A673 (cell line): ENCODE measurements around the gene CDK11B. TPM values are rescaled to one million over a fixed set of nuclear protein-coding genes. Genes with fewer than 3 reads are reported as not detected.

Experiments
- BruUV-seq: library from RNA; stranded (reverse); fragments of 400-500 nt; replicated peaks from 2 replicates; lab custom pipeline; 2021; lab: Mats Ljungman, UMichigan
- CTCF ChIA-PET: fragments of 300-600 bp; sonication (Branson Sonifier 250); formaldehyde crosslinking; loops from one replicate; lab custom pipeline; 2022; ENCODE audit warnings: antibody characterized with exemption; lab: Charles Lee
- POLR2A ChIA-PET: fragments of 300-600 bp; sonication (Branson Sonifier 250); formaldehyde crosslinking; loops from one replicate; lab custom pipeline; 2022; ENCODE audit warnings: antibody characterized with exemption; ENCODE audit not compliant: low non-redundant PET; lab: Charles Lee
- DNase-seq: peaks from one replicate; pipeline ENCODE4 v3.0.0-alpha.2; 2015; ENCODE audit warnings: low spot score
- H3K27ac ChIP-seq: fragments of 200-600 bp; sonication (generic); 2 replicates; pipeline ENCODE4 v1.5.1; 2016; ENCODE audit warnings: mixed run types, low read depth, mild to moderate bottlenecking, mixed read lengths, antibody characterized with exemption, low read length; ENCODE audit not compliant: poor library complexity, severe bottlenecking
- H3K27me3 ChIP-seq: fragments of 200-600 bp; sonication (generic); replicated peaks from 2 replicates; pipeline ENCODE4 v1.6.1; 2017; ENCODE audit warnings: mixed run types, low read depth, mild to moderate bottlenecking, mixed read lengths, antibody characterized with exemption, low read length; ENCODE audit not compliant: insufficient read depth, poor library complexity
- H3K36me3 ChIP-seq: fragments of 200-600 bp; sonication (generic); 2 replicates; pipeline ENCODE4 v1.6.1; 2016; ENCODE audit warnings: mixed run types, mild to moderate bottlenecking, mixed read lengths, antibody characterized with exemption, low read length; ENCODE audit not compliant: insufficient read depth, poor library complexity, severe bottlenecking
- H3K4me1 ChIP-seq: fragments of 200-600 bp; sonication (generic); 2 replicates; pipeline ENCODE4 v1.6.1; 2017; ENCODE audit warnings: mixed run types, mild to moderate bottlenecking, mixed read lengths, antibody characterized with exemption, low read length; ENCODE audit not compliant: insufficient read depth, poor library complexity, severe bottlenecking
- H3K4me3 ChIP-seq: fragments of 200-600 bp; sonication (generic); 2 replicates; pipeline ENCODE4 v1.5.1; 2016; ENCODE audit warnings: low read depth, mixed run types, mild to moderate bottlenecking, mixed read lengths, low read length; ENCODE audit not compliant: poor library complexity, severe bottlenecking
- H3K9me3 ChIP-seq: fragments of 200-600 bp; sonication (generic); 2 replicates; pipeline ENCODE4 v1.6.1; 2016; ENCODE audit warnings: mixed run types, low read depth, mild to moderate bottlenecking, mixed read lengths, antibody characterized with exemption, low read length; ENCODE audit not compliant: poor library complexity, severe bottlenecking
- CTCF ChIP-seq: fragments of 300-800, 200-600 bp; sonication (generic); conservative IDR thresholded peaks from 2 replicates; pipeline ENCODE4 v1.5.1; 2017; ENCODE audit warnings: low read depth, mild to moderate bottlenecking, antibody characterized with exemption, low read length, moderate library complexity, mixed read lengths
- EZH2 ChIP-seq: fragments of 200-600 bp; sonication (generic); IDR thresholded peaks from 2 replicates; pipeline ENCODE4 v1.6.1; 2017; ENCODE audit warnings: borderline replicate concordance, low read depth, mild to moderate bottlenecking, mixed read lengths, antibody characterized with exemption, low read length; ENCODE audit not compliant: poor library complexity, severe bottlenecking
- intact Hi-C: fragments of 100-400 bp; cut with micrococcal nuclease; formaldehyde crosslinking; loops from one replicate; pipeline ENCODE4 v1.10.0; 2022; ENCODE audit not compliant: unreplicated experiment
- total RNA-seq: library from RNA; stranded (reverse); gene quantifications from 2 replicates; pipeline ENCODE4 v1.2.3, GENCODE V29; 2021

Gene CDK11B
- total RNA-seq, 1 experiment from 2014 or later, result 38.1 TPM

GRCh38 chr1:1625824-1626206, 33.0 kb downstream of the CDK11B start:
- no peak for DNase-seq
- ChIA-PET CTCF (no interaction called here), POLR2A (no interaction called here)
- peaks cover 6% of the 10 kb centered on the region for H3K27me3 ChIP-seq
- H3K9me3 ChIP-seq, result no peaks in the 10 kb centered on the region
- H3K4me3 ChIP-seq, result no peak overlapping the region
- intact Hi-C loops, result no loop called here
- H3K4me1 ChIP-seq, result peaks cover 8% of the 10 kb centered on the region
- TF ChIP-seq CTCF, result no peak
- no peak for TF ChIP-seq EZH2
- H3K36me3 ChIP-seq, result no peaks in the 10 kb centered on the region
- no TSS peak for BruUV-seq
- no peak overlapping the region for H3K27ac ChIP-seq

- Histone ChIP-seq H3K4me1 (peaks cover 4% of the 10 kb centered on the region), H3K36me3 (no peaks in the 10 kb centered on the region), H3K27me3 (peaks cover 1% of the 10 kb centered on the region), H3K9me3 (no peaks in the 10 kb centered on the region), H3K4me3 (no peak overlapping the region), H3K27ac (no peak overlapping the region)
- no TSS peak for BruUV-seq
- TF ChIP-seq CTCF (no peak), EZH2 (no peak)
- ChIA-PET CTCF (no interaction called here), POLR2A (no interaction called here)
- intact Hi-C loops, result no loop called here
- DNase-seq, result no peak
These were observed 33.4 kb downstream of the CDK11B start for GRCh38 chr1:1625404-1625775.

DNA sequence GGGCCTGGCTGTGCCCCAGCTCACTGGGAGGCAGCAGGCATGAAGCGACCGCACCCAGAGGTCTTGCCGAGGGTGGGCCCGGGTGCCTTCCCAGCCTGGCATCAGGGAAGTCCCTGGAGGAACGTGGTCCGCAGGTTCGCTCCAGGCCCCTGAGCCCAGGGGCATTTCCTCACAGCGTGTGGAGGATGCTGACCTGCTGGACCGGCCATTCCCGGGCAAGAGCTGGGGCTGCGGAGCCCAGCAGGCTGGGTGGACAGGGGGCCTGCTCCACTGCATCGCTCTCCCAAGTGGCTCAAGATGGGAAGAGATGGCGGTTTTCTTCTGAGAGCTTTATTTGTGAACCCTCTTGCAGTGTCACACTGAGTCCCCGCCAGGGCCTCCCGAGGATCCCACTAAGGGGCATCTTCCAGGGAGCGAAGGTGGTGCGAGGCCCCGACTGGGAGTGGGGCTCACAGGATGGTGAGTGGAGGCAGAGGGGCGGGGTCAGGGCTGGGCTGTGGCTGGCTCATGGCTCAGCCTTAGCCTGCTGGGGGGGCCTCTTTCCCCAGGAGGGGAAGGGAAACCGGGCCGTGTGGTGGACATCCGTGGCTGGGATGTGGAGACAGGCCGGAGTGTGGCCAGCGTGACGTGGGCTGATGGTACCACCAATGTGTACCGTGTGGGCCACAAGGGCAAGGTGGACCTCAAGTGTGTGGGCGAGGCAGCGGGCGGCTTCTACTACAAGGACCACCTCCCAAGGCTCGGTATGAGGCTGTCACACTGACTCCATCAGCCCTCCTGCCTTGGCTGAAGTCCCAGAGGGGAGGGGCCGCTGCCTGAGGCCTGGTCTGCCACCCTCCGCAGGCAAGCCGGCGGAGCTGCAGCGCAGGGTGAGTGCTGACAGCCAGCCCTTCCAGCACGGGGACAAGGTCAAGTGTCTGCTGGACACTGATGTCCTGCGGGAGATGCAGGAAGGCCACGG, 34.1 kb downstream of the CDK11B start:
- no peaks in the 10 kb centered on the region for H3K9me3 ChIP-seq
- POLR2A ChIA-PET, result no interaction called here
- intact Hi-C loops, result no loop called here
- H3K27me3 ChIP-seq, result no peaks in the 10 kb centered on the region
- BruUV-seq, result no TSS peak
- H3K4me3 ChIP-seq, result no peak overlapping the region
- TF ChIP-seq CTCF (no peak), EZH2 (no peak)
- H3K27ac ChIP-seq, result no peak overlapping the region
- CTCF ChIA-PET, result no interaction called here
- peak; percentile 65 for DNase-seq
- H3K4me1 ChIP-seq, result peaks cover 4% of the 10 kb centered on the region
- no peaks in the 10 kb centered on the region for H3K36me3 ChIP-seq
